HEK293 (cell line): ENCODE results near the gene MISP3.

Experiments used
- HOXC10 ChIP-seq: sonication (generic); formaldehyde crosslinking; IDR thresholded peaks from 2 replicates; pipeline ENCODE4 v1.8.1; 2023; ENCODE audit warnings: mild to moderate bottlenecking, missing genetic modification reagents
- KLF16 ChIP-seq: fragments of 450-650 bp; formaldehyde crosslinking; IDR thresholded peaks from 2 replicates; pipeline ENCODE4 v1.5.1; 2017; ENCODE audit warnings: missing biosample characterization, missing genetic modification characterization
- MYNN ChIP-seq: fragments of 450-650 bp; formaldehyde crosslinking; IDR thresholded peaks from 2 replicates; pipeline ENCODE4 v1.5.1; 2016; ENCODE audit warnings: missing biosample characterization, missing genetic modification characterization, borderline replicate concordance
- MZF1 ChIP-seq: fragments of 450-650 bp; formaldehyde crosslinking; IDR thresholded peaks from 2 replicates; pipeline ENCODE4 v1.5.1; 2017; ENCODE audit warnings: missing biosample characterization, missing genetic modification characterization, borderline replicate concordance
- PATZ1 ChIP-seq: fragments of 450-650 bp; formaldehyde crosslinking; IDR thresholded peaks from 2 replicates; pipeline ENCODE4 v1.5.1; 2016; ENCODE audit warnings: missing biosample characterization, missing genetic modification characterization
- SCRT1 ChIP-seq: fragments of 450-650 bp; formaldehyde crosslinking; IDR thresholded peaks from 2 replicates; pipeline ENCODE4 v1.5.1; 2016; ENCODE audit warnings: missing biosample characterization, missing genetic modification characterization, borderline replicate concordance
- SP7 ChIP-seq: fragments of 450-650 bp; formaldehyde crosslinking; IDR thresholded peaks from 2 replicates; pipeline ENCODE4 v1.5.1; 2016; ENCODE audit warnings: missing biosample characterization, missing genetic modification characterization
- WT1 ChIP-seq: fragments of 450-650 bp; formaldehyde crosslinking; IDR thresholded peaks from 2 replicates; pipeline ENCODE4 v1.5.1; 2016; ENCODE audit warnings: missing biosample characterization, missing genetic modification characterization
- ZBTB17 ChIP-seq: fragments of 450-650 bp; formaldehyde crosslinking; IDR thresholded peaks from 2 replicates; pipeline ENCODE4 v1.5.1; 2016; ENCODE audit warnings: missing biosample characterization, missing genetic modification characterization
- ZBTB48 ChIP-seq: fragments of 450-650 bp; formaldehyde crosslinking; IDR thresholded peaks from 2 replicates; pipeline ENCODE4 v1.5.1; 2016; ENCODE audit warnings: missing biosample characterization, missing genetic modification characterization
- ZBTB8A ChIP-seq: fragments of 450-650 bp; formaldehyde crosslinking; IDR thresholded peaks from 2 replicates; pipeline ENCODE4 v1.5.1; 2016; ENCODE audit warnings: missing biosample characterization, missing genetic modification characterization
- ZNF10 ChIP-seq: fragments of 450-650 bp; formaldehyde crosslinking; IDR thresholded peaks from 2 replicates; pipeline ENCODE4 v1.5.1; 2017; ENCODE audit warnings: missing biosample characterization, missing genetic modification characterization
- ZNF155 ChIP-seq: fragments of 450-650 bp; formaldehyde crosslinking; IDR thresholded peaks from 2 replicates; pipeline ENCODE4 v1.5.1; 2016; ENCODE audit warnings: missing biosample characterization, missing genetic modification characterization
- ZNF2 ChIP-seq: fragments of 450-650 bp; formaldehyde crosslinking; IDR thresholded peaks from 2 replicates; pipeline ENCODE4 v1.5.1; 2016; ENCODE audit warnings: missing biosample characterization, missing genetic modification characterization
- ZNF302 ChIP-seq: fragments of 450-650 bp; formaldehyde crosslinking; IDR thresholded peaks from 2 replicates; pipeline ENCODE4 v1.5.1; 2016; ENCODE audit warnings: missing biosample characterization, missing genetic modification characterization, low read depth
- ZNF350 ChIP-seq: fragments of 450-650 bp; formaldehyde crosslinking; IDR thresholded peaks from 2 replicates; pipeline ENCODE4 v1.5.0; 2017; ENCODE audit warnings: missing biosample characterization, mild to moderate bottlenecking, missing genetic modification characterization
- ZNF354C ChIP-seq: fragments of 450-650 bp; formaldehyde crosslinking; IDR thresholded peaks from 2 replicates; pipeline ENCODE4 v1.5.1; 2016; ENCODE audit warnings: missing biosample characterization, missing genetic modification characterization, low read depth, borderline replicate concordance
- ZNF518A ChIP-seq: fragments of 450-650 bp; formaldehyde crosslinking; conservative IDR thresholded peaks from 2 replicates; pipeline ENCODE4 v1.5.1; 2016; ENCODE audit warnings: low read depth, missing biosample characterization, missing genetic modification characterization
- ZNF600 ChIP-seq: fragments of 450-650 bp; formaldehyde crosslinking; IDR thresholded peaks from 2 replicates; pipeline ENCODE4 v1.5.1; 2016; ENCODE audit warnings: missing biosample characterization, missing genetic modification characterization
- ZNF664 ChIP-seq: fragments of 450-650 bp; formaldehyde crosslinking; IDR thresholded peaks from 2 replicates; pipeline ENCODE4 v1.5.1; 2016; ENCODE audit warnings: missing biosample characterization, missing genetic modification characterization
- ZNF776 ChIP-seq: fragments of 450-650 bp; formaldehyde crosslinking; IDR thresholded peaks from 2 replicates; pipeline ENCODE4 v1.5.0; 2017; ENCODE audit warnings: missing biosample characterization, missing genetic modification characterization, borderline replicate concordance
- ZNF791 ChIP-seq: fragments of 450-650 bp; formaldehyde crosslinking; IDR thresholded peaks from 2 replicates; pipeline ENCODE4 v1.5.1; 2016; ENCODE audit warnings: missing biosample characterization, missing genetic modification characterization
- TF ChIP-seq, protein P1 (sequence below): fragments of 450-650 bp; formaldehyde crosslinking; IDR thresholded peaks from 2 replicates; pipeline ENCODE4 v1.5.1; 2016; ENCODE audit warnings: missing biosample characterization, missing genetic modification characterization, borderline replicate concordance
- TF ChIP-seq, protein P2 (sequence below): fragments of 450-650 bp; formaldehyde crosslinking; IDR thresholded peaks from 2 replicates; pipeline ENCODE4 v1.5.1; 2016; ENCODE audit warnings: missing biosample characterization, missing genetic modification characterization

MISP3 gene

GRCh38 chr19:14058182-14059092, 14.1 kb upstream of the MISP3 start (continued):
- no peak for TF ChIP-seq ZNF518A (tag by site-specific recombination)
- TF ChIP-seq PATZ1 (tag by site-specific recombination) = peak; percentile 92
- no peak for TF ChIP-seq ZNF776 (tag by site-specific recombination)
- TF ChIP-seq ZNF791 (tag by site-specific recombination) = peak; percentile 15; the same call in 1 of the 2 replicates
- no peak for TF ChIP-seq MYNN (tag by site-specific recombination)
- TF ChIP-seq ZNF350 (tag by site-specific recombination) = no peak
- TF ChIP-seq, protein P1, sequence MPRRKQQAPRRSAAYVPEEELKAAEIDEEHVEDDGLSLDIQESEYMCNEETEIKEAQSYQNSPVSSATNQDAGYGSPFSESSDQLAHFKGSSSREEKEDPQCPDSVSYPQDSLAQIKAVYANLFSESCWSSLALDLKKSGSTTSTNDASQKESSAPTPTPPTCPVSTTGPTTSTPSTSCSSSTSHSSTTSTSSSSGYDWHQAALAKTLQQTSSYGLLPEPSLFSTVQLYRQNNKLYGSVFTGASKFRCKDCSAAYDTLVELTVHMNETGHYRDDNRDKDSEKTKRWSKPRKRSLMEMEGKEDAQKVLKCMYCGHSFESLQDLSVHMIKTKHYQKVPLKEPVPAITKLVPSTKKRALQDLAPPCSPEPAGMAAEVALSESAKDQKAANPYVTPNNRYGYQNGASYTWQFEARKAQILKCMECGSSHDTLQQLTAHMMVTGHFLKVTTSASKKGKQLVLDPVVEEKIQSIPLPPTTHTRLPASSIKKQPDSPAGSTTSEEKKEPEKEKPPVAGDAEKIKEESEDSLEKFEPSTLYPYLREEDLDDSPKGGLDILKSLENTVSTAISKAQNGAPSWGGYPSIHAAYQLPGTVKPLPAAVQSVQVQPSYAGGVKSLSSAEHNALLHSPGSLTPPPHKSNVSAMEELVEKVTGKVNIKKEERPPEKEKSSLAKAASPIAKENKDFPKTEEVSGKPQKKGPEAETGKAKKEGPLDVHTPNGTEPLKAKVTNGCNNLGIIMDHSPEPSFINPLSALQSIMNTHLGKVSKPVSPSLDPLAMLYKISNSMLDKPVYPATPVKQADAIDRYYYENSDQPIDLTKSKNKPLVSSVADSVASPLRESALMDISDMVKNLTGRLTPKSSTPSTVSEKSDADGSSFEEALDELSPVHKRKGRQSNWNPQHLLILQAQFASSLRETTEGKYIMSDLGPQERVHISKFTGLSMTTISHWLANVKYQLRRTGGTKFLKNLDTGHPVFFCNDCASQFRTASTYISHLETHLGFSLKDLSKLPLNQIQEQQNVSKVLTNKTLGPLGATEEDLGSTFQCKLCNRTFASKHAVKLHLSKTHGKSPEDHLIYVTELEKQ (tag by site-specific recombination) = peak; percentile 47; the same call in 1 of the 2 replicates
- no peak for TF ChIP-seq ZNF10 (tag by site-specific recombination)
- TF ChIP-seq, protein P2, sequence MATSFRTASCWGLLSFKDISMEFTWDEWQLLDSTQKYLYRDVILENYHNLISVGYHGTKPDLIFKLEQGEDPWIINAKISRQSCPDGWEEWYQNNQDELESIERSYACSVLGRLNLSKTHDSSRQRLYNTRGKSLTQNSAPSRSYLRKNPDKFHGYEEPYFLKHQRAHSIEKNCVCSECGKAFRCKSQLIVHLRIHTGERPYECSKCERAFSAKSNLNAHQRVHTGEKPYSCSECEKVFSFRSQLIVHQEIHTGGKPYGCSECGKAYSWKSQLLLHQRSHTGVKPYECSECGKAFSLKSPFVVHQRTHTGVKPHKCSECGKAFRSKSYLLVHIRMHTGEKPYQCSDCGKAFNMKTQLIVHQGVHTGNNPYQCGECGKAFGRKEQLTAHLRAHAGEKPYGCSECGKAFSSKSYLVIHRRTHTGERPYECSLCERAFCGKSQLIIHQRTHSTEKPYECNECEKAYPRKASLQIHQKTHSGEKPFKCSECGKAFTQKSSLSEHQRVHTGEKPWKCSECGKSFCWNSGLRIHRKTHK (tag by site-specific recombination) = no peak
- TF ChIP-seq ZNF600 (tag by site-specific recombination) = peak; percentile 46; the same call in 1 of the 2 replicates
- TF ChIP-seq ZBTB17 (tag by site-specific recombination) = peak; percentile 71
- TF ChIP-seq ZNF155 (tag by site-specific recombination) = 0 out of 2 replicates have a peak, but pooled peaks have one; percentile 10
- TF ChIP-seq ZNF354C = no peak
- peak; percentile 5; the same call in 1 of the 2 replicates for TF ChIP-seq WT1 (tag by site-specific recombination)
- TF ChIP-seq SP7 = 0 out of 2 replicates have a peak, but pooled peaks have one; percentile 8
- TF ChIP-seq ZBTB48 (tag by site-specific recombination) = no peak
- no peak for TF ChIP-seq SCRT1
- TF ChIP-seq ZNF2 (tag by site-specific recombination) = 0 out of 2 replicates have a peak, but pooled peaks have one; percentile 69
- no peak for TF ChIP-seq KLF16 (tag by site-specific recombination)
- peak; percentile 75; the same call in 1 of the 2 replicates for TF ChIP-seq ZBTB8A (tag by site-specific recombination)
- TF ChIP-seq MZF1 (tag by site-specific recombination) = no peak; the same call in 1 of the 2 replicates
- no peak for TF ChIP-seq HOXC10 (CRISPR knock-in tag)
- TF ChIP-seq ZNF664 (tag by site-specific recombination) = no peak
- no peak for TF ChIP-seq ZNF302 (tag by site-specific recombination)
